Right lobe of liver (tissue), 6 donors: ENCODE measurements around the gene LRRTM4. TPM values are rescaled to one million over a fixed set of nuclear protein-coding genes. Genes with fewer than 3 reads are reported as not detected.

Source experiments
- ATAC-seq, 4 donors: fragments of 200-7000 bp; cut with Tn5 transposase; one replicate each; pipeline ENCODE4 v1.9.1; 2020; ENCODE audit warnings: mild to moderate bottlenecking in 4 of 4, moderate library complexity in 4 of 4
- DNase-seq, 3 donors: peaks; one replicate each; pipeline ENCODE4 v3.0.0-alpha.2; 2020
- H3K27ac ChIP-seq, 3 donors: fragments of 200-600 bp; one replicate each; pipeline ENCODE4 v1.8.0; 2022
- H3K27me3 ChIP-seq, 2 donors: fragments of 200-600 bp; one replicate each; pipeline ENCODE4 v1.8.0; 2022
- H3K36me3 ChIP-seq, 4 donors: fragments of 200-600 bp; sonication (generic) in 1 of 4; one replicate each; pipeline versions ENCODE4 v1.5.1 to v1.8.0; 2017 to 2022; ENCODE audit warnings: control low read depth in 1 of 4
- H3K4me1 ChIP-seq, 4 donors: fragments of 200-600 bp; sonication (generic) in 1 of 4; one replicate each; pipeline versions ENCODE4 v1.5.1 to v1.8.0; 2017 to 2022; ENCODE audit warnings: control low read depth in 1 of 4
- H3K4me3 ChIP-seq, 3 donors: fragments of 200-600 bp; one replicate each; pipeline ENCODE4 v1.8.0; 2022
- H3K9me3 ChIP-seq, 4 donors: fragments of 200-600 bp; sonication (generic) in 1 of 4; one replicate each; pipeline versions ENCODE4 v1.5.1 to v1.8.0; 2017 to 2022; ENCODE audit warnings: control low read depth in 1 of 4
- CTCF ChIP-seq, 4 donors: fragments of 200-600 bp in 3 of 4; fragments of 450-650 bp in 1 of 4; IDR thresholded peaks; one replicate each; pipeline versions ENCODE4 v1.5.1 to v1.8.0; 2016 to 2022; ENCODE audit warnings: antibody characterized with exemption in 4 of 4, mild to moderate bottlenecking in 2 of 4
- POLR2A ChIP-seq: fragments of 450-650 bp; IDR thresholded peaks from one replicate; pipeline ENCODE4 v1.6.1; 2017; ENCODE audit warnings: antibody characterized with exemption, mild to moderate bottlenecking
- WGBS: methylation state at CpG from one replicate; pipeline ENCODE4 v1.1.6; 2018; ENCODE audit warnings: low coverage, low lambda C conversion rate; ENCODE audit not compliant: insufficient coverage; ENCODE audit errors: missing lambda C conversion rate; 5-methylcytosine and 5-hydroxymethylcytosine counted together
- intact Hi-C, 2 donors: fragments of 100-400 bp; cut with DNase I; formaldehyde crosslinking; loops; one replicate each; pipeline versions ENCODE4 v1.11.2 to v1.14.1; 2022
- total RNA-seq, 6 experiments: library from RNA; depleted of rRNA in 2 of 6; stranded (reverse); fragments of >200 nt in 2 of 6; fragmentation: NEBNext Ultra II Directional in 3 of 6; extraction: Animal tissue kit (Norgen Biotek cat#: 25700) in 3 of 6; gene quantifications; one replicate each; pipeline versions ENCODE4 v1.1.0 to v1.2.4, GENCODE V29; 2016 to 2023
- donor health status: DM: no; HTN: yes; CAD: no.
- donor health status: DM: no; HTN: no; CAD: no.
- donor health status: DM: no; HTN: no; CAD: no.
- donor health status: DM: no; HTN: yes; CAD: no.
- donor health status: DM: no; HTN: yes; CAD: no.

The LRRTM4 gene
- total RNA-seq, 6 experiments from 2014 or later = 0.09 to 0.10 (median 0.09) TPM; not detected in 3

GRCh38 chr2:77387324-77387723 lies 134.9 kb downstream of the LRRTM4 start:
- Histone ChIP-seq H3K9me3 (no peaks in the 10 kb centered on the region), H3K4me1 (no peaks in the 10 kb centered on the region), H3K27me3 (no peaks in the 10 kb centered on the region), H3K27ac (no peak overlapping the region), H3K4me3 (no peak overlapping the region), H3K36me3 (no peaks in the 10 kb centered on the region)
- DNase-seq (no peak), ATAC-seq (no peak)
- whole genome bisulfite sequencing = 28% methylated on average over 2 of the region's 3 CpGs
- TF ChIP-seq POLR2A (no peak), CTCF (IDR thresholded peaks at IDR 0.05) (no peak)
- intact Hi-C loops = no loop called here

- DNase-seq = no peak
- Histone ChIP-seq H3K27ac (no peak overlapping the region), H3K36me3 (no peaks in the 10 kb centered on the region), H3K9me3 (no peaks in the 10 kb centered on the region), H3K4me1 (no peaks in the 10 kb centered on the region), H3K27me3 (no peaks in the 10 kb centered on the region), H3K4me3 (no peak overlapping the region)
- no peak for TF ChIP-seq CTCF (IDR thresholded peaks at IDR 0.05)
- TF ChIP-seq POLR2A = no peak
- intact Hi-C loops = no loop called here
- no peak for ATAC-seq
Observed at GRCh38 chr2:77372636-77373035, 149.5 kb downstream of the LRRTM4 start.

GRCh38 chr2:77370511-77370910 lies 151.7 kb downstream of the LRRTM4 start:
- Histone ChIP-seq H3K27ac (no peak overlapping the region), H3K9me3 (no peaks in the 10 kb centered on the region), H3K27me3 (no peaks in the 10 kb centered on the region), H3K4me3 (no peak overlapping the region), H3K4me1 (no peaks in the 10 kb centered on the region), H3K36me3 (no peaks in the 10 kb centered on the region)
- WGBS = 49% methylated on average over 3 of the region's 3 CpGs
- ATAC-seq = no peak
- TF ChIP-seq POLR2A (no peak), CTCF (IDR thresholded peaks at IDR 0.05) (no peak)
- DNase-seq = no peak
- intact Hi-C loops = no loop called here

- no peaks in the 10 kb centered on the region for H3K27me3 ChIP-seq
- WGBS = 49% methylated on average over 5 of the region's 5 CpGs
Observed at GRCh38 chr2:77363277-77363676, 158.9 kb downstream of the LRRTM4 start.

More at GRCh38 chr2:77363277-77363676, 158.9 kb downstream of the LRRTM4 start:
- no peak overlapping the region for H3K4me3 ChIP-seq
- H3K27ac ChIP-seq = no peak overlapping the region
- H3K9me3 ChIP-seq = no peaks in the 10 kb centered on the region
- no peak for TF ChIP-seq POLR2A
- no peak for TF ChIP-seq CTCF (IDR thresholded peaks at IDR 0.05)
- no peaks in the 10 kb centered on the region for H3K4me1 ChIP-seq
- DNase-seq (no peak), ATAC-seq (no peak)
- no peaks in the 10 kb centered on the region for H3K36me3 ChIP-seq
- intact Hi-C loops = no loop called here
